H54 (cell line): ENCODE data around the gene CREB3.

ENCODE experiments used
- DNase-seq: peaks from one replicate; pipeline ENCODE4 v3.0.0; 2011; ENCODE audit warnings: low spot score, mixed read lengths; ENCODE audit not compliant: insufficient read length
- FAIRE-seq: peaks from 3 replicates; lab custom pipeline; 2011; peaks lifted over from hg19 to GRCh38; lab: Jason Lieb, UNC
- POLR2A ChIP-seq: IDR thresholded peaks from 2 replicates; pipeline ENCODE4 v1.6.1; 2011; ENCODE audit warnings: low read depth, mild to moderate bottlenecking, low read length

Gene CREB3

DNA sequence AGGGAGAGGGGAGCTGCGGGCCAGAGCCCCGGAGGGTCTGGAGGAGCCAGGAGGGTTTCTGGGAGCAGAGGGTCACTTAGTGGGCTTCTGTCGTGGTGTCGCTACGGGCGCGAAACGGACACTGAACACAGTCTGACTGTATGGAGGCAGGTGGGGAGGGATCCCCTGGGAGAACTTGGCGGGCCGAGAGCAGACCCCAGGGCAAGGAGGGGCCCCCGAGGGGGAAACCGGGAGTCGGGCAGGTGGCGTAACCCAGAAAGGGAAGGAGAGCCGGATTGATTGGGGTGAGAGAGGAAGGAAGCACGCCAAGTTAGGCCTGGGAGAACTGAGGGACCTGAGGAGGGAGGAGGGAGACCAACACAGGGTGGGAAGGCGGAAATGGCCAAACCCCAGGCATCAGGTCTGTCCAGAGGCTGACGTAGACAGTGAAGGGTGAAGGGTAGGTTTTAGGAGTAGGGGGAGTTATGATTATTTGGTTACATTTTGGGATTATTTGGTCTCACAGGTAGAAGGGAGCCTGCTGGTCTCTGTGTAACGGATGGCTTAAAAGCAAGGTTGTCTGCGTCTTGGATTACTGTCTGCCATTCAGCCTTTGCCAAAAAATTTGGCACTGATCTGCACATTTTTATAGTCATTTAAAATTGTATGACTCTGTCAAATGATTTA lies 24.9 kb downstream of the CREB3 start:
- FAIRE-seq (no peak), DNase-seq (peak; percentile 12)
- TF ChIP-seq POLR2A = no peak

DNA sequence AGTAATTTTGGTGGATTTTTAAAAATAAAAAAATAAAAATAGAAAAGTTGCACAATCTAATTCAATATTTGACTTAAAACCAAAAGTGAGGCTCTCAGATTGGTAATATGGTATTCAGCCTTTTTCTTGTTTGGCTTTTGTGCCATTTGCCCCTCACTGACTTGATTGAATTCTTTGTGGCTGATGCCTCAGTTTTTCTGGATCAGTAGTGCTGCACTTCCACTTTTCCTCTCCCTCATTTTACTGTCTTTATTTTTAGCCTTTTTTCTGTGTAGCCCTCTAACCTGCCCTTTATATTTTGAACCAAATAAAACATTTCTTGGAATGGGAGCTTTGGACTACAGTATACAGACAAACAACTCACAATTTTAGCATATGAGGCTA lies 25.4 kb downstream of the CREB3 start:
- no peak for FAIRE-seq
- no peak for DNase-seq

DNA sequence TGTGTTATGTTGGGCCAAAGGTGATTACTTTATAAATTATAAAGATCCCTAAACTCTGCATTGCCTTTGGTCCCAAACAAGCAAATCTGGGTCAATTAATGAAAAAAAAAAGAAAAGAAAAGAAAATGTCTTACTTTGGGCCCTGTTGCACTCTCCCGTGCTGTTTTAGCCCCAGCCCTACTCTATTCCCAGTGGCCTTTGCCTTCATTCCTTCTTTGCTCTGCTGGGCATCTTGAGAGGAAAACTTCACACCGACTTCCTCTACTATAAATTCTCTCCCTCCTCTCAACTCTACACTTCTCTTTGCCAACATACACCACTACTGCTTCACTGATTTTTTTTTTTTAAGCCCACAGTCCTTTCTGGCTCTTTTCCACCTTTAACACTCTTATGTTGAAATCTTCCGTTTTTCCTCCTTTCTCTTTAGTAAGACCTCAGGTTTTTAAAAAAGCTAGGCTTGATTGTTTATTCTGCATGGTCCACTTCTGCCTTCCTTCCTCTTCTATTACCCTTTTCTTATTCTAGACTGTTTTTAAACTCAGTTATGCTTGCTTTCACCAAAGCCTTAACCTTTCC lies 26.1 kb downstream of the CREB3 start:
- TF ChIP-seq POLR2A = no peak
- FAIRE-seq = no peak
- DNase-seq = no peak

More for the DNA sequence above, 25.4 kb downstream of the CREB3 start:
- TF ChIP-seq POLR2A = no peak

- FAIRE-seq (no peak), DNase-seq (no peak)
- TF ChIP-seq POLR2A = no peak
Measured at GRCh38 chr9:35759795-35760194, 27.3 kb downstream of the CREB3 start.

- DNase-seq (no peak), FAIRE-seq (no peak)
- no peak for TF ChIP-seq POLR2A
Measured at GRCh38 chr9:35760651-35761050, 28.2 kb downstream of the CREB3 start.

DNA sequence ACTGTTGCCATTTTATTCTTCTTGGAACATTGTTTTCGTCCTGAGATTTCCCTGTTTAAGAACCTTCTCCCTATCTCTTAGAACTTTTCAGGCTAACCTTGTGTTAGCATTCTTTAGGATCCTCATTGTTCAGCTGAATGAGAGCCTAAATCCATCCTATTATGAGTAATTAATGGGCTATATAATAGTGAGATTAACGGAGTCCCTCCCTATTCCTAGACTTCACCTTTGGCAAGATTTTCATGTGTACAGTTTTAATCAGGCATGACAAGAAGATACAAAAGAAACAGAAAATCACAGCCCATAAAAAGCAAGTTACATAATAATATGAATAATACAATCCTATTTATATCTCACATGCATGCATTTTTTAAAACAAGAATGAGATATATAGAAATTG lies 30.7 kb downstream of the CREB3 start:
- TF ChIP-seq POLR2A = no peak
- DNase-seq (no peak), FAIRE-seq (no peak)

DNA sequence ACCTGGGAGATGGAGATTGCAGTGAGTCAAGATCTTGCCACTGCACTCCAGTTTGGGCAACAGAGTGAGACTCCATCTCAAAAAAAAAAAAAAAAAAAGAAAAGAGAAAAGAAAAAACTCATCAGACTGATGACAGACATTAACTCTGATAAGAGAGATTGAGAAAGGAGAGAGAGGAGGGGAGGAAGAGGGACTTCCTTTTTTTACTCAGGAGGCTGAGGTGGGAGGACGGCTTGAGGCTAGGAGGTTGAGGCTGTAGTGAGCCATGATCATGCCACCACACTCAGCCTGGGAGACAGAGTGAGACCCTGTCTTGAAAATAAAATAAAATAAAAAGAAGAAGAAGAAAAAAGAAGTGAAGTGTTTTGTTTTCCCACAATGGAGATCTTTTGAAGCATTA lies 31.3 kb downstream of the CREB3 start:
- DNase-seq = no peak
- no peak for TF ChIP-seq POLR2A
- no peak for FAIRE-seq

DNA sequence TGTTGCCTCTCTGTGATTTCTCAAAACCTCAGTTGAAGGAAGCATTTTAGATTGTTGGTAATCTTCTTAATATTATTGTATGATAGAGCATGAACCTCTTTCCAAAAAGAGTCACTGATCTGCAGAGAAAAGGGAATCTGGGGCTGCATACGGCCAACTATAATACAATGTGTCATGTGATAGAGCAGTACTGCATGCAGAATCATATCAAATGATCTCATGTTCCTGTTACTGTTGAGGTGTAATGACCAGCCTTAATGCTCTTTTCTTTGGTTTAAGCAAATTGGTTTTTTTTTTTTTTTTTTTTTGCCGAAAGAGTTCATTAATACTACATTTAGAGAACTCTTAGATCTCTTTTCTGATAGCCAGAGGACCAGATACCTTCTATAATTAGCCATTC lies 34.5 kb downstream of the CREB3 start:
- FAIRE-seq (no peak), DNase-seq (no peak)
- TF ChIP-seq POLR2A = no peak

DNA sequence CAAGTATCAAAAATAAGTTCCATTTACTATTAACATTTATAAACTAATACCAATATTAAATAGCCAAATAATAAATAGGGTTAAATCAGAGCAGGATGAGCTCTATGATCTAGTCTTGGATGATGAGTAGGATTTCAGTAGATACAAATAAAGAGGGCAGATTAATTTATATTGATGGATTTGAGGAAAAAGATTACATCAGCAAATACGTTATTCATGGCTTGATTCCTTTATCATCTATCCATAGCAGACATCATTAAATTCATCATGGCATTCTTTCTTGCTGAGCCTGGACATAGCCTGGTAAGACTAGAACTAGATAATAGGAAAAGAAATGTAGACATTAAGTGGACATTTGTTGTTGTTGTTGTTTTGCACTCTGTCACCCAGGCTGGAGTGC lies 35.0 kb downstream of the CREB3 start:
- no peak for DNase-seq
- TF ChIP-seq POLR2A = no peak
- FAIRE-seq = no peak

DNA sequence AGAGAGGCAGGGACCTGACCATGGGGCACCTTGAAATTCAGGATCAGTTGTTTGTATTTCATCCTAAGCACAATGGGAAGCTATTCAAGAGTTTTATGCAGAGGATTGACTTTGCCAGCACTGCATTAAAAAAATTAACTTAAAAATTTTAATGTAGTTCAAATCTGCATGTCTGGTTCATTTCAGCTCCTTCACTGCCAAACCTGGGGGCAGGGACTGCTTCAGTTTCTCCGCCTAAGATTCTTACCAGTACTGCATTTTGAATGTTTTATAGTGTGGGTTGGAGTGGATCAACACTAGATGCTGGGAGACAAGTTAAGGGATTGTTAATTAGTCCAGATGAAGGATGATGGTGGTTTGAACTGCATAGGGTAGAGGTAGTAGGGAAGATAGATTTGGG lies 37.3 kb downstream of the CREB3 start:
- DNase-seq (no peak), FAIRE-seq (no peak)
- no peak for TF ChIP-seq POLR2A

GRCh38 chr9:35771075-35771433 lies 38.6 kb downstream of the CREB3 start:
- DNase-seq = no peak
- TF ChIP-seq POLR2A = no peak
- FAIRE-seq = no peak

- FAIRE-seq (no peak), DNase-seq (no peak)
- no peak for TF ChIP-seq POLR2A
Measured at GRCh38 chr9:35771534-35771933, 39.1 kb downstream of the CREB3 start.

DNA sequence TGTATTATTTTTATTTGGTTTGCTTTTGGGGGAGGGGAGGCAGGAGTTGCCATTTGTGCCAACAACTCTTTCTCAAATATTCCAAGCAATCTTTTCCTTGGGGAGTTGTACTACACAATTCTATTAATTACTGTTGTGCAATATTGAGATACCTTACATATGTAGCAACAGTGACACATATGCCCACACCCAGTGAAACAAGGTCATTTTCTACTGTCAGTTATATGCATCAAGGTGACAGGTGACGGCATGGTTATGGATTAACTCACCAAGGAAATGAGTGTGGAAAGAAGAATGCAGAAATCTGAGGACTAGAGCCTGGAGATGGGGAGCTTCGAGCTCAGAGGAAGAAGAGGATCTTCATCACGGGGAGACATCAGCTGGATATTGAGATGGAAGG lies 39.5 kb downstream of the CREB3 start:
- peak; percentile 11 for FAIRE-seq
- TF ChIP-seq POLR2A = no peak
- no peak for DNase-seq

GRCh38 chr9:35774907-35775635 lies 42.6 kb downstream of the CREB3 start:
- FAIRE-seq (no peak), DNase-seq (no peak)
- TF ChIP-seq POLR2A = no peak

DNA sequence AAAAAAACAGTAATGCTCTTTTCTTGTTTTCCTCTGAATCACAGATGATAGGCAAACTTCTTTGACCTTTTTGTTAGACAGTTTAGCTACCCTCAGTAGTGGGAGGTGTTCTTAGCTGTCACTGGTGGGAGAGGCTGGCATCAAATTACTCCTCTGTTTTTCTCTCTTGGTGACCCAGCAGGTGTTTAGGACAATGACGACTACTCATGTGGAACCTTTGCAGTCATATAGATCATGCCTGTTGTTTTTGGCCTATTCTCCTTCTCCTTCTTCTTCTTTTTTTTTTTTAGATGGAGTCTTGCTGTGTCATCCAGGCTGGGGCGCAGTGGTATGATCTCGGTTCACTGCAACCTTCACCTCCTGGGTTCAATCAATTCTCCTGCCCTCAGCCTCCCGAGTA lies 43.6 kb downstream of the CREB3 start:
- DNase-seq (no peak), FAIRE-seq (no peak)
- no peak for TF ChIP-seq POLR2A

DNA sequence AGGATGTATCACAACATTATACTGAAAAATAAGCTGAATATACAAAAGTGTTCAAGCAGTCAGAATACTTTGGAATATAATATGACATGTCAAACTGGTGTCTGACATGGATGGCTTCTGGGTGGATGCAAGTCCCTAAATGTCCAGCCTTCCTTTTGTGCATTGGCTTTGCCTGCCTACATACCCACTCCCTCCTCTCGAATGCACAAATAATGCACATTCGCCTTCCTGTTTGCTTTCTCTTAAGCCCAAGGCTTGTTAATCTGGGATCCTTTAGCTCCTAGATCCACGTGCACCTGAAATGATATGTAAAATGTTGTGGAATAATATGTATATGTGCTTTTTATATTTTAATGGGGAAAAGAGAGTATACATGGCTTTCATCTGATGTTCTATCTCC lies 46.0 kb downstream of the CREB3 start:
- no peak for TF ChIP-seq POLR2A
- FAIRE-seq = no peak
- DNase-seq = no peak
